ENCODE measurements around the gene SORBS1.

GRCh38 chr10:95395947-95396449, 165.2 kb downstream of the SORBS1 start:
- TF ChIP-seq CTCF (IDR thresholded peaks at IDR 0.05) (no peak), POLR2A (IDR thresholded peaks at IDR 0.05) (no peak), POLR2AphosphoS5 (IDR thresholded peaks at IDR 0.05; ENCODE audit: insufficient read depth in 1 of 2, low read depth in 1 of 2) (no peak)
